GM19240 (cell line): ENCODE data around the gene ASCC2.
"Not testable (repeated sequence)": the region's sequence is repeated elsewhere in the genome, so short reads cannot be mapped to it uniquely, and the experiment has no call there.

Experiments
- DNase-seq: peaks from one replicate; pipeline ENCODE4 v3.0.0; 2011; ENCODE audit warnings: low spot score; ENCODE audit not compliant: insufficient read length

The ASCC2 gene

GRCh38 chr22:29859030-29859429, 21.0 kb upstream of the ASCC2 start:
- not testable (repeated sequence) for DNase-seq

- no peak for DNase-seq
These were observed 18.4 kb upstream of the ASCC2 start for GRCh38 chr22:29856496-29856895.

- no peak for DNase-seq
These were observed 17.6 kb upstream of the ASCC2 start for GRCh38 chr22:29855611-29856181.

GRCh38 chr22:29854432-29854831, 16.4 kb upstream of the ASCC2 start:
- DNase-seq, result no peak

- DNase-seq, result no peak
These were observed 10.0 kb upstream of the ASCC2 start for GRCh38 chr22:29848111-29848510.

- DNase-seq, result no peak
These were observed 8.2 kb upstream of the ASCC2 start for GRCh38 chr22:29846290-29846689.

- no peak for DNase-seq
These were observed 4.7 kb upstream of the ASCC2 start for GRCh38 chr22:29842740-29843139.

GRCh38 chr22:29842172-29842571, 4.1 kb upstream of the ASCC2 start:
- no peak for DNase-seq

GRCh38 chr22:29840498-29840897, 2.4 kb upstream of the ASCC2 start:
- DNase-seq, result no peak

- no peak for DNase-seq
These were observed 965 bp upstream of the ASCC2 start for GRCh38 chr22:29839039-29839438.

- DNase-seq, result no peak
These were observed 504 bp upstream of the ASCC2 start for GRCh38 chr22:29838599-29838956.

- DNase-seq, result not testable (repeated sequence)
These were observed 1.2 kb downstream of the ASCC2 start for GRCh38 chr22:29836791-29837370.

- DNase-seq, result no peak
These were observed 4.0 kb downstream of the ASCC2 start for GRCh38 chr22:29834046-29834445.

- no peak for DNase-seq
These were observed 4.6 kb downstream of the ASCC2 start for GRCh38 chr22:29833392-29833965.

GRCh38 chr22:29831958-29832357, 6.1 kb downstream of the ASCC2 start:
- no peak for DNase-seq

- no peak for DNase-seq
These were observed 6.7 kb downstream of the ASCC2 start for GRCh38 chr22:29831186-29831921.

GRCh38 chr22:29830585-29830984, 7.5 kb downstream of the ASCC2 start:
- no peak for DNase-seq

- DNase-seq, result not testable (repeated sequence)
These were observed 10.3 kb downstream of the ASCC2 start for GRCh38 chr22:29827726-29828125.

GRCh38 chr22:29827091-29827490, 11.0 kb downstream of the ASCC2 start:
- no peak for DNase-seq

GRCh38 chr22:29825578-29825977, 12.5 kb downstream of the ASCC2 start:
- no peak for DNase-seq

- DNase-seq, result no peak
These were observed 13.4 kb downstream of the ASCC2 start for GRCh38 chr22:29824677-29825076.

GRCh38 chr22:29821291-29822016, 16.6 kb downstream of the ASCC2 start:
- DNase-seq, result peak; percentile 47
